ENCODE data around the gene CELSR2. TPM values are rescaled to one million over a fixed set of nuclear protein-coding genes. Genes with fewer than 3 reads are reported as not detected.

The CELSR2 gene
- total and polyA plus RNA-seq, 8 donors: 0.76 to 18.7 (median 6.2) TPM

DNA sequence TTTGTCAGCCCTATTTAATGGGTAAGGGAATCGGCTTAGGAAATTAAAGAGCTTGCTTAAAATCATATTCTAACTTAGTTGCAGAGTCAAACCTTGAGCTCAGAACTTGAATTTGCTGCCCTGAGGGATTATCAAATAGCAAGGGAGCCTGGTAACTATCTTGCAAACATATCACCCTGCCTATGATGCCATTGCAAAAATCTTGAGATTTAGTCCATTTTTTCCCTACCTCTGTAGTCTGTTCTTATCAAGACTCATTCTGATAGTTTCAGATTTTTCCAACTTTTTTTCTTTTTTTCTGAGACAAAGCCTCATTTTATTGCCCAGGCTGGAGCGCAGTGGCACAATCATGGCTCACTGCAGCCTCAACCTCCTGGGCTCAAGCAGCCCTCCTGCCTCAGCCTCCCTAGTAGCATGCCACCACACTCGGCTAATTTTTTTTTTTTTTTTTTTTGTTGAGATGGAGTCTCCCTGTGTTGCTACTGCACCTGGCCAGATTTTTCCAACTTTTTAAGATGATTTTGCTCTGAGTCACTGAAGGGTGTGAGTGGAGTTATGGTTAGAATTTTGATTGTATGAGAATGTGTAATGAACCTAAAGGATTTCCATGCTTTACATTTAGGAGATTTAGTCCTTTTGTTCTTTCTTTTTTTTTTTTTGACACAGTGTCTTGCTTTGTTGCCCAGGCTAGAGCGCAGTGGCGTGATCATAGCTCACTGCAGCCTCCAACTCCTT is 23.5 kb upstream of the CELSR2 start:
- DNase-seq: no peak
- intact Hi-C loops (cut with DNase I; ENCODE audit: low total_unique reads): no loop called here
- Histone ChIP-seq H3K27ac (no peak overlapping the region), H3K4me3 (no peak overlapping the region), H3K4me1 (peaks cover 0 to 18% (median 4%) of the 10 kb centered on the region in 4 donors), H3K36me3 (peaks cover 32 to 81% (median 69%) of the 10 kb centered on the region in 4 donors), H3K9me3 (no peaks in the 10 kb centered on the region), H3K27me3 (no peaks in the 10 kb centered on the region)
- WGBS, 5 donors: 96 to 98% (median 97%) methylated on average over 5 of the region's 5 CpGs
- no peak for TF ChIP-seq EP300 (IDR thresholded peaks at IDR 0.05)
- no peak for TF ChIP-seq POLR2AphosphoS5 (IDR thresholded peaks at IDR 0.05)
- no peak for TF ChIP-seq POLR2A (IDR thresholded peaks at IDR 0.05)
- TF ChIP-seq, protein P1, sequence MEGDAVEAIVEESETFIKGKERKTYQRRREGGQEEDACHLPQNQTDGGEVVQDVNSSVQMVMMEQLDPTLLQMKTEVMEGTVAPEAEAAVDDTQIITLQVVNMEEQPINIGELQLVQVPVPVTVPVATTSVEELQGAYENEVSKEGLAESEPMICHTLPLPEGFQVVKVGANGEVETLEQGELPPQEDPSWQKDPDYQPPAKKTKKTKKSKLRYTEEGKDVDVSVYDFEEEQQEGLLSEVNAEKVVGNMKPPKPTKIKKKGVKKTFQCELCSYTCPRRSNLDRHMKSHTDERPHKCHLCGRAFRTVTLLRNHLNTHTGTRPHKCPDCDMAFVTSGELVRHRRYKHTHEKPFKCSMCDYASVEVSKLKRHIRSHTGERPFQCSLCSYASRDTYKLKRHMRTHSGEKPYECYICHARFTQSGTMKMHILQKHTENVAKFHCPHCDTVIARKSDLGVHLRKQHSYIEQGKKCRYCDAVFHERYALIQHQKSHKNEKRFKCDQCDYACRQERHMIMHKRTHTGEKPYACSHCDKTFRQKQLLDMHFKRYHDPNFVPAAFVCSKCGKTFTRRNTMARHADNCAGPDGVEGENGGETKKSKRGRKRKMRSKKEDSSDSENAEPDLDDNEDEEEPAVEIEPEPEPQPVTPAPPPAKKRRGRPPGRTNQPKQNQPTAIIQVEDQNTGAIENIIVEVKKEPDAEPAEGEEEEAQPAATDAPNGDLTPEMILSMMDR (IDR thresholded peaks at IDR 0.05): no peak

DNA sequence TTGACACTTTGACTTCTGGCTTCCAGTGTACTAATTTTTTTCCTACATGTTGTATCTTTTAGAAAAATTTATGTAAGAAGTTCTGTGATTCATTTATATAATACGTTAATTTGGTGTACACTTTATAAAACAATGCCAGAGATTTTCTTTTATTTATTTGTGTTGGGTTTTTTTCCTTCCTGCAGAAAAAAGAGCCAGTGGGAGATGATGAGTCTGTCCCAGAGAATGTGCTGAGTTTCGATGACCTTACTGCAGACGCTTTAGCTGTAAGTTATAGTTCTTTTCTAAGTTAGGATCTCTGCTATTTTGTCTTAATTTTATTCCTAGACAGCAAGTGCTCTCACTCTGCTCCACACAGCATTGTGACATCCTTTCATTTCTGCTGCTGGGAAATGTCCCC is 21.2 kb upstream of the CELSR2 start:
- 81 to 94% (median 89%) methylated on average over 3 of the region's 3 CpGs for WGBS, 5 donors
- no peak for DNase-seq
- Histone ChIP-seq H3K4me3 (no peak overlapping the region), H3K4me1 (peaks cover 0 to 18% (median 4%) of the 10 kb centered on the region in 4 donors), H3K27ac (no peak overlapping the region), H3K36me3 (peaks cover 52 to 92% (median 88%) of the 10 kb centered on the region in 4 donors), H3K9me3 (no peaks in the 10 kb centered on the region), H3K27me3 (no peaks in the 10 kb centered on the region)
- TF ChIP-seq, protein P1 (IDR thresholded peaks at IDR 0.05): no peak
- TF ChIP-seq POLR2AphosphoS5 (IDR thresholded peaks at IDR 0.05) (no peak), EP300 (IDR thresholded peaks at IDR 0.05) (no peak), POLR2A (IDR thresholded peaks at IDR 0.05) (no peak)
- intact Hi-C loops (cut with DNase I; ENCODE audit: low total_unique reads): no loop called here

DNA sequence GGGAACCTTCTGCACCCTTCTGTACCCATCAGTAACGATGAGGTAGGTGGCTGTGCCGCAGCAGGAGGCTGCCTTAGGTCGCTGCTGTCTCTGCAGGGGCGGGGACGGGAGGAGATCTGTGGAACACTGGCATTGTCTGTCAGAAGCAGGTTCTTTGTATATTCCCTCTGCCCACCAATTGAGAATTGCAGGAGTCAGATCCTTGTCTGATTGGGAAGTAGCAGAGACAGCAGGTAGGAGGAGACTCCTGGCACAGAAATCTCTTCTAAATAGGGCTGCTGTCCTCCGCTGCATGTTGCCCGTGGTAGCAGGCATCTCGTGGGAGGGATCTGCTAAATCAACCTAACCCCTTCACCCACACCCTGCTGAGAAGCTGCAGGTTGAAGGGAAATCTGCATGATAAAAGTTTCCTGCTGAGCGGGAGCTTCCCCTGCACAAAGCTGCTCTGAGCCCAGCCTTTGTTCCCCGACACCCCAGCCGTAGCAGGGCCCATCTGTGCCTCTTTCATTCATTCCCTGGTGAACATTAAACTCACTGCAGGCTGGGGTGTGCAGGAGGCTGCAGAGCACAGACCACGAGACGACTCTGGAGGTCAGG is 19.7 kb upstream of the CELSR2 start:
- Histone ChIP-seq H3K4me3 (no peak overlapping the region), H3K36me3 (peaks cover 63 to 94% (median 91%) of the 10 kb centered on the region in 4 donors), H3K4me1 (peaks cover 0 to 14% (median 0%) of the 10 kb centered on the region in 4 donors), H3K27ac (no peak overlapping the region), H3K9me3 (no peaks in the 10 kb centered on the region), H3K27me3 (no peaks in the 10 kb centered on the region)
- no peak for DNase-seq
- TF ChIP-seq POLR2AphosphoS5 (IDR thresholded peaks at IDR 0.05) (no peak), EP300 (IDR thresholded peaks at IDR 0.05) (no peak), POLR2A (IDR thresholded peaks at IDR 0.05) (no peak)
- TF ChIP-seq, protein P1 (IDR thresholded peaks at IDR 0.05): no peak
- WGBS, 5 donors: 70 to 83% (median 77%) methylated on average over 13 of the region's 13 CpGs
- intact Hi-C loops (cut with DNase I; ENCODE audit: low total_unique reads): no loop called here

DNA sequence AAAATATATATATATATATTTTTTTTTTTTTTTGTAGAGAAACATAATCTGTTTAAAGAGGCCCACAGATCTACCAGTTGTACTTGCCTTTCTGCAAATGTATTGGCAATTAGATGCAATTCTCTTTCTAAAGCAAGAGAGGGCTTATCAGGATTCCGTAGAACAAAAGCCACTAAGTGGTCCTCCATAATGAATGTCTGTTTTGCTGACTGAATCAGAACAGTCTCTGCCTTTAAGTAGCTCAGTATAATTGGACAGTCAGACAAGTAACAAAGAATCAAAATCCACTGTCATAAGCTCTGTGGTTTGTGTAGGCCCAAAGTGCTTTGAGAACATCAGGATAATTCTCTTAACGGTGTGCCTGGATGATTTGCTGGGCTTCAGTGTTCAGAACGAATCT is 18.3 kb upstream of the CELSR2 start:
- H3K4me1 ChIP-seq: peaks cover 0 to 5% (median 0%) of the 10 kb centered on the region in 4 donors
- peaks cover 76 to 96% (median 93%) of the 10 kb centered on the region in 4 donors for H3K36me3 ChIP-seq
- H3K4me3 ChIP-seq: no peak overlapping the region
- no peaks in the 10 kb centered on the region for H3K9me3 ChIP-seq
- intact Hi-C loops (cut with DNase I; ENCODE audit: low total_unique reads): no loop called here
- WGBS, 5 donors: 75 to 87% (median 82%) methylated on average over 3 of the region's 3 CpGs
- no peaks in the 10 kb centered on the region for H3K27me3 ChIP-seq
- DNase-seq: no peak
- no peak overlapping the region for H3K27ac ChIP-seq
- TF ChIP-seq, protein P1 (IDR thresholded peaks at IDR 0.05): no peak
- no peak for TF ChIP-seq EP300 (IDR thresholded peaks at IDR 0.05)
- no peak for TF ChIP-seq POLR2AphosphoS5 (IDR thresholded peaks at IDR 0.05)
- no peak for TF ChIP-seq POLR2A (IDR thresholded peaks at IDR 0.05)

Measured in stomach (tissue), 9 donors.